ENCODE measurements around the gene WTIP. TPM values are rescaled to one million over a fixed set of nuclear protein-coding genes. Genes with fewer than 3 reads are reported as not detected.
A peak's percentile ranks its signal among the peaks of the same experiment; 100 is the strongest.
"Not testable (repeated sequence)": the region's sequence is repeated elsewhere in the genome, so short reads cannot be mapped to it uniquely, and the experiment has no call there.

Gene WTIP
- total RNA-seq, 1 experiment from 2014 or later, result 58.0 TPM

DNA sequence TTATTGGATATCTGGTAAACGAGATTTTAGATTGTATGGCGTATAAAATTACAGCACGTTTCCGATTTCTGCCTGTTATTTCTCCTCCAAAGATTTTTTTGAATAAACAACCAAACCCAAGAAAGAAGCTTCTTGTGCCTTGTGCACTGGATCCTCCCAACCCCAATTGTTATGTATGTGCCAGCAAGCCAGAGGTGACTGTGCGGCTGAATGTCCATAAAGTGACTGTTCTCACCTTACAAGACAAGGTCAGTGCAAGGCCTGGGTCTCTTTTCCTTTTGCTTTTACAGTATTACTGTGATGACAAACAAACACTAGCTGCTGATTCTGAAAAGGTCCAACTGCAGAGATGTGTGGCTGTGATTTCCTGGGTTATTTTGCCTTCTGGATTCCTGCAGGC, 22.9 kb upstream of the WTIP start:
- no peak overlapping the region for H3K27ac Mint-ChIP-seq (ENCODE audit: unreplicated experiment)
- Histone ChIP-seq H3K4me3 (ENCODE audit: low read depth, low read length) (no peak overlapping the region), H3K36me3 (ENCODE audit: control insufficient read depth, insufficient read depth, low read length) (peaks cover 11% of the 10 kb centered on the region), H3K9me3 (no peaks in the 10 kb centered on the region; the same call in 1 of the 2 replicates), H3K27me3 (replicated peaks; ENCODE audit: control insufficient read depth, insufficient read depth, low read length) (no peaks in the 10 kb centered on the region), H3K4me1 (no peaks in the 10 kb centered on the region)
- no peak for DNase-seq
- peaks cover 100% of the 10 kb centered on the region for H3K36me3 Mint-ChIP-seq (ENCODE audit: insufficient read depth, unreplicated experiment)
- no TSS peak for BruUV-seq (replicated peaks)
- no peaks in the 10 kb centered on the region for H3K27me3 Mint-ChIP-seq (ENCODE audit: insufficient read depth, unreplicated experiment)
- ChIA-PET POLR2A (no interaction called here), CTCF (no interaction called here)
- no peak overlapping the region for H3K4me3 Mint-ChIP-seq (ENCODE audit: unreplicated experiment)
- H3K9me3 Mint-ChIP-seq (ENCODE audit: unreplicated experiment), result no peaks in the 10 kb centered on the region
- peaks cover 11% of the 10 kb centered on the region for H3K4me1 Mint-ChIP-seq (ENCODE audit: low read depth, unreplicated experiment)
- TF ChIP-seq CTCF (IDR thresholded peaks at IDR 0.05; ENCODE audit: insufficient read depth in 1 of 2, low read depth in 1 of 2, low read length in 1 of 2, severe bottlenecking in 1 of 2, unreplicated experiment in 1 of 2), result no peak
- intact Hi-C loops (cut with micrococcal nuclease; ENCODE audit: unreplicated experiment), result no loop called here

- intact Hi-C loops (cut with micrococcal nuclease; ENCODE audit: unreplicated experiment), result no loop called here
- CTCF ChIA-PET, result no interaction called here
- Mint-ChIP-seq H3K4me1 (ENCODE audit: low read depth, unreplicated experiment) (peaks cover 11% of the 10 kb centered on the region), H3K27me3 (ENCODE audit: insufficient read depth, unreplicated experiment) (no peaks in the 10 kb centered on the region), H3K36me3 (ENCODE audit: insufficient read depth, unreplicated experiment) (peaks cover 100% of the 10 kb centered on the region), H3K9me3 (ENCODE audit: unreplicated experiment) (no peaks in the 10 kb centered on the region), H3K27ac (ENCODE audit: unreplicated experiment) (no peak overlapping the region), H3K4me3 (ENCODE audit: unreplicated experiment) (no peak overlapping the region)
- Histone ChIP-seq H3K36me3 (ENCODE audit: control insufficient read depth, insufficient read depth, low read length) (peaks cover 11% of the 10 kb centered on the region), H3K4me1 (no peaks in the 10 kb centered on the region), H3K27me3 (replicated peaks; ENCODE audit: control insufficient read depth, insufficient read depth, low read length) (no peaks in the 10 kb centered on the region), H3K4me3 (ENCODE audit: low read depth, low read length) (no peak overlapping the region), H3K9me3 (no peaks in the 10 kb centered on the region; the same call in 1 of the 2 replicates)
- POLR2A ChIA-PET, result no interaction called here
- BruUV-seq (replicated peaks), result no TSS peak
- TF ChIP-seq CTCF (IDR thresholded peaks at IDR 0.05; ENCODE audit: insufficient read depth in 1 of 2, low read depth in 1 of 2, low read length in 1 of 2, severe bottlenecking in 1 of 2, unreplicated experiment in 1 of 2), result no peak
- peak in 1 of 2 experiments; percentile 29 for DNase-seq
Observed at GRCh38 chr19:34459614-34460013, 21.9 kb upstream of the WTIP start.

GRCh38 chr19:34461375-34462100, 20.0 kb upstream of the WTIP start:
- Histone ChIP-seq H3K9me3 (no peaks in the 10 kb centered on the region; the same call in 1 of the 2 replicates), H3K4me1 (no peaks in the 10 kb centered on the region), H3K4me3 (ENCODE audit: low read depth, low read length) (no peak overlapping the region), H3K36me3 (ENCODE audit: control insufficient read depth, insufficient read depth, low read length) (peaks cover 11% of the 10 kb centered on the region), H3K27me3 (replicated peaks; ENCODE audit: control insufficient read depth, insufficient read depth, low read length) (no peaks in the 10 kb centered on the region)
- H3K27ac Mint-ChIP-seq (ENCODE audit: unreplicated experiment), result no peak overlapping the region
- BruUV-seq (replicated peaks), result TSS peak; percentile 6
- peaks cover 100% of the 10 kb centered on the region for H3K36me3 Mint-ChIP-seq (ENCODE audit: insufficient read depth, unreplicated experiment)
- CTCF ChIA-PET, result no interaction called here
- no peak for TF ChIP-seq CTCF (IDR thresholded peaks at IDR 0.05; ENCODE audit: insufficient read depth in 1 of 2, low read depth in 1 of 2, low read length in 1 of 2, severe bottlenecking in 1 of 2, unreplicated experiment in 1 of 2)
- no peaks in the 10 kb centered on the region for H3K27me3 Mint-ChIP-seq (ENCODE audit: insufficient read depth, unreplicated experiment)
- no peaks in the 10 kb centered on the region for H3K9me3 Mint-ChIP-seq (ENCODE audit: unreplicated experiment)
- peaks cover 11% of the 10 kb centered on the region for H3K4me1 Mint-ChIP-seq (ENCODE audit: low read depth, unreplicated experiment)
- intact Hi-C loops (cut with micrococcal nuclease; ENCODE audit: unreplicated experiment), result no loop called here
- DNase-seq, result no peak
- POLR2A ChIA-PET, result no interaction called here
- no peak overlapping the region for H3K4me3 Mint-ChIP-seq (ENCODE audit: unreplicated experiment)

DNA sequence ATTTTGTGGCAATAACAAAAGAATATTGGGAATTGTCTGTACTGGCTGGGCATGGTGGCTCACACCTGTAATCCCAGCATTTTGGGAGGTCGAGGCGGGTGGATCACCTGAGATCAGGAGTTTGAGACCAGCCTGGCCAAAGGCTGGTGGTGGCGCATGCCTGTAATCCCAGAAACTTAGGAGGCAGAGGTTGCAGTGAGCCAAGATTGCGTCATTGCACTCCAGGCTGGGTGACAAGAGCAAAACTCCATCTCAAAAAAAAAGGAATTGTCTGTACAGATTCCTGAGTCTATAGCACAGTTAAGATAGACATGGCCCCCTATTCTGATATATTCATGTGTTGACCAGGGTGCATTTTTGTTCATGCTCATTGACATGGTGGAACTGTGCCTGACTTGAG, 16.8 kb upstream of the WTIP start:
- DNase-seq; CTCF ChIA-PET; intact Hi-C loops (cut with micrococcal nuclease; ENCODE audit: unreplicated experiment); H3K27me3 Mint-ChIP-seq (ENCODE audit: insufficient read depth, unreplicated experiment); BruUV-seq (replicated peaks); H3K9me3 Mint-ChIP-seq (ENCODE audit: unreplicated experiment); H3K4me3 Mint-ChIP-seq (ENCODE audit: unreplicated experiment); H3K36me3 ChIP-seq (ENCODE audit: control insufficient read depth, insufficient read depth, low read length); H3K9me3 ChIP-seq; H3K4me1 Mint-ChIP-seq (ENCODE audit: low read depth, unreplicated experiment); POLR2A ChIA-PET; H3K27ac Mint-ChIP-seq (ENCODE audit: unreplicated experiment); H3K4me3 ChIP-seq (ENCODE audit: low read depth, low read length); H3K27me3 ChIP-seq (replicated peaks; ENCODE audit: control insufficient read depth, insufficient read depth, low read length); H3K4me1 ChIP-seq: not testable (repeated sequence)
- H3K36me3 Mint-ChIP-seq (ENCODE audit: insufficient read depth, unreplicated experiment), result peaks cover 99% of the 10 kb centered on the region
